Coronary artery (tissue), 2 donors: Measurements from ENCODE around the gene BRD7.
A peak's percentile ranks its signal among the peaks of the same experiment; 100 is the strongest.

ENCODE experiments used
- DNase-seq: peaks from one replicate; pipeline ENCODE4 v3.0.0-alpha.2; 2017; ENCODE audit warnings: low spot score
- H3K27ac ChIP-seq, 2 donors: fragments of 200-600 bp; sonication (generic); one replicate each; pipeline ENCODE4 v1.5.1; 2016 to 2019
- H3K4me3 ChIP-seq: fragments of 200-600 bp; sonication (generic); 2 replicates; pipeline ENCODE4 v1.5.1; 2016; ENCODE audit warnings: mild to moderate bottlenecking, moderate library complexity
- TF ChIP-seq, protein P1 (sequence below): fragments of 200-600 bp; sonication (generic); IDR thresholded peaks from one replicate; pipeline ENCODE4 v1.5.1; 2019; ENCODE audit warnings: antibody characterized with exemption

Gene BRD7

GRCh38 chr16:50297301-50298074 is 71.3 kb downstream of the BRD7 start:
- Histone ChIP-seq H3K27ac (no peak overlapping the region), H3K4me3 (no peak overlapping the region)
- peak; percentile 53 for DNase-seq
- TF ChIP-seq, protein P1, sequence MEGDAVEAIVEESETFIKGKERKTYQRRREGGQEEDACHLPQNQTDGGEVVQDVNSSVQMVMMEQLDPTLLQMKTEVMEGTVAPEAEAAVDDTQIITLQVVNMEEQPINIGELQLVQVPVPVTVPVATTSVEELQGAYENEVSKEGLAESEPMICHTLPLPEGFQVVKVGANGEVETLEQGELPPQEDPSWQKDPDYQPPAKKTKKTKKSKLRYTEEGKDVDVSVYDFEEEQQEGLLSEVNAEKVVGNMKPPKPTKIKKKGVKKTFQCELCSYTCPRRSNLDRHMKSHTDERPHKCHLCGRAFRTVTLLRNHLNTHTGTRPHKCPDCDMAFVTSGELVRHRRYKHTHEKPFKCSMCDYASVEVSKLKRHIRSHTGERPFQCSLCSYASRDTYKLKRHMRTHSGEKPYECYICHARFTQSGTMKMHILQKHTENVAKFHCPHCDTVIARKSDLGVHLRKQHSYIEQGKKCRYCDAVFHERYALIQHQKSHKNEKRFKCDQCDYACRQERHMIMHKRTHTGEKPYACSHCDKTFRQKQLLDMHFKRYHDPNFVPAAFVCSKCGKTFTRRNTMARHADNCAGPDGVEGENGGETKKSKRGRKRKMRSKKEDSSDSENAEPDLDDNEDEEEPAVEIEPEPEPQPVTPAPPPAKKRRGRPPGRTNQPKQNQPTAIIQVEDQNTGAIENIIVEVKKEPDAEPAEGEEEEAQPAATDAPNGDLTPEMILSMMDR, result no peak

GRCh38 chr16:50296807-50297206 is 72.0 kb downstream of the BRD7 start:
- Histone ChIP-seq H3K27ac (no peak overlapping the region), H3K4me3 (no peak overlapping the region)
- DNase-seq, result no peak
- TF ChIP-seq, protein P1, result no peak

- DNase-seq, result no peak
- H3K27ac ChIP-seq, result no peak overlapping the region
- no peak overlapping the region for H3K4me3 ChIP-seq
- TF ChIP-seq, protein P1, result no peak
Observed at GRCh38 chr16:50295541-50296132, 73.2 kb downstream of the BRD7 start.

GRCh38 chr16:50294955-50295354 is 73.8 kb downstream of the BRD7 start:
- no peak for DNase-seq
- TF ChIP-seq, protein P1, result no peak
- Histone ChIP-seq H3K27ac (no peak overlapping the region), H3K4me3 (no peak overlapping the region)

- DNase-seq, result no peak
- no peak overlapping the region for H3K4me3 ChIP-seq
- TF ChIP-seq, protein P1, result no peak
- no peak overlapping the region for H3K27ac ChIP-seq
Observed at GRCh38 chr16:50293994-50294855, 74.6 kb downstream of the BRD7 start.

DNA sequence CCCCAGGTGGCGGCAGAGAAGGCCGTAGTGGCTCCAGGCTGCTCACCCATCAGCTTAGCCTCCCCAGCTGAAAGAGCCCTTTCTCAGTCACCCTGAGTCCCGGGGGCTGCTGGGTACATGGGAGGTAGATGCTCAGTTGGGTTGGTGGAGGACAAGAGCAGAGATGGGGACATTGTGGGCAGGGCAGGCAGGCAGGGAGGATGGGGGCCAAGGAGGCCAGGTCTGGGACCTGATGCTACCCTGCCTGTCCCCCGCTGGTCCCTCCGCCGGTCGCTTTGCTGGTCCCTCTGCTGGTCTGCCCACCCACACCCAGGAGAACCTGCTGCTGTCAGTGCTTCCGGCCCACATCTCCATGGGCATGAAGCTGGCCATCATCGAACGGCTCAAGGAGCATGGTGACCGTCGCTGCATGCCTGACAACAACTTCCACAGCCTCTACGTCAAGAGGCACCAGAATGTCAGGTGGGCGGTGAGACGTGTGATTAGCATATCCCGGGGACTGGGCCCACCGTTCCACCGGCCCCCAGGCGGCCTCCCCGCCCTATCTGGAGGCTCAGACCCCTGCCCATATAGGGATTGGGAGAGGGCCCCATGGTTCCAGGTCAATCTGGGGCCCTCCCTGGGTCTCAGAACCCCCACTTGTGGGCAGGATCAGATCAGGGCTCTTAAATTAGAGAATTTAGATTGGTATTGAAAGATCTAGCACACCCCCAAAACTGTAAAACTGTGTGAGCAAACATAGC is 75.6 kb downstream of the BRD7 start:
- TF ChIP-seq, protein P1, result no peak
- no peak for DNase-seq
- Histone ChIP-seq H3K4me3 (no peak overlapping the region), H3K27ac (no peak overlapping the region)
